GM10266 (cell line): ENCODE results near the gene RASL10A.

Experiments
- DNase-seq: peaks from one replicate; pipeline ENCODE4 v3.0.0; 2012; ENCODE audit errors: extremely low spot score
- CTCF ChIP-seq: IDR thresholded peaks from 2 replicates; pipeline ENCODE4 v1.5.1; 2012; ENCODE audit warnings: mild to moderate bottlenecking, low read depth; ENCODE audit not compliant: control insufficient read depth, insufficient read depth; ENCODE audit errors: missing control alignments

RASL10A gene

DNA sequence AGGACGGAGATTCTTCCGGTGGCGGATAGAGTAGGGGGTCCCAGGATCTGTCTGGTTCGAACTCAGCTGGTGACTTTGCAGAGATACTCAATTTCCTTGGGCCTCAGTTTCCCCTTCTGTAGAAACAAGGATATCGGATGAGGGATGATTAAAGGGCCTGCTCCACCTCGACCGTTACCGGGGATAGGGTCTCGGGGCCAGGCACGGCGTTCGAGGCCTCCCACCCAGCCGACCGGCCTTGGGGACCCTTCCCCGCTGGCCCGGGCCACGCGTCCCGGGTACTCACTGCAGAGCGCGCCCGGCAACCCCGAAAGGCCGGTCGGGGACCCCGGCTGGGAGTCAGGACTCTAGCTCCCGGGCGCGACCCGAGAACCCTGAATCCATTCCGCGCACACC lies 48.0 kb downstream of the RASL10A start:
- DNase-seq = no peak
- no peak for TF ChIP-seq CTCF

GRCh38 chr22:29266564-29267461 lies 48.7 kb downstream of the RASL10A start:
- DNase-seq = no peak
- no peak for TF ChIP-seq CTCF

- no peak for DNase-seq
- TF ChIP-seq CTCF = no peak
These were observed 49.6 kb downstream of the RASL10A start for GRCh38 chr22:29265929-29266328.

GRCh38 chr22:29265305-29265704 lies 50.2 kb downstream of the RASL10A start:
- no peak for DNase-seq
- TF ChIP-seq CTCF = no peak

DNA sequence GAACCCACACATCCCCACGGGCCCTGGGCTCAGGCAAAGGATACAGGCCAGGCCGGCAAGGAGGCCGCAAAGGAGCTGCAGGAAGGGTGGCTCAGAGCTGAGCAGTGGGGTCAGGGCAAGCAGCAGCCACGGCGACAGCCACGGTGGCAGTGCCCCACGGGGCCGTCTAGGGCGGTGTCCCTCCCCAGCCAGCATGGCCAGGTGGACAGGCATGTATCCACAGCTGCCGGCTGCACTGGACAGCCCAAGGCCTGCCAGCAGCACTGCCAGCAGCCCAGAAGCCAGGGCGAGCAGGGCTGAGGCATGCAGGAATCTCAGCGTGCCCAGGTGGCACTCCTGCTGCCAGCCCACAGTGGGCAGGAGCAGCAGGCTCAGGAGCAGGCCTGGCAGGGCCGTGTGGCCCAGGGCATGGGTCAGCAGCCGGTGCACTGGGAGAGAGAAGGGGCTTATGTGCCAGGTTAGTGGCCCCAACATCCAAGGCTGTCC lies 51.7 kb downstream of the RASL10A start:
- no peak for DNase-seq
- no peak for TF ChIP-seq CTCF
